NOMO-1 treated with DMSO at 0.1 percent for 48 hours (cell line): ENCODE results near the gene UBE2N.
A peak's percentile ranks its signal among the peaks of the same experiment; 100 is the strongest.
"Not testable (repeated sequence)": the region's sequence is repeated elsewhere in the genome, so short reads cannot be mapped to it uniquely, and the experiment has no call there.

Experiments used
- DNase-seq: peaks from one replicate; lab custom pipeline; 2025; ENCODE audit not compliant: unreplicated experiment; lab: John Stamatoyannopoulos, UW

The UBE2N gene

GRCh38 chr12:93447555-93448290 lies 6.0 kb upstream of the UBE2N start:
- no peak for DNase-seq

- DNase-seq: no peak
Measured at GRCh38 chr12:93443576-93443975, 1.8 kb upstream of the UBE2N start.

DNA sequence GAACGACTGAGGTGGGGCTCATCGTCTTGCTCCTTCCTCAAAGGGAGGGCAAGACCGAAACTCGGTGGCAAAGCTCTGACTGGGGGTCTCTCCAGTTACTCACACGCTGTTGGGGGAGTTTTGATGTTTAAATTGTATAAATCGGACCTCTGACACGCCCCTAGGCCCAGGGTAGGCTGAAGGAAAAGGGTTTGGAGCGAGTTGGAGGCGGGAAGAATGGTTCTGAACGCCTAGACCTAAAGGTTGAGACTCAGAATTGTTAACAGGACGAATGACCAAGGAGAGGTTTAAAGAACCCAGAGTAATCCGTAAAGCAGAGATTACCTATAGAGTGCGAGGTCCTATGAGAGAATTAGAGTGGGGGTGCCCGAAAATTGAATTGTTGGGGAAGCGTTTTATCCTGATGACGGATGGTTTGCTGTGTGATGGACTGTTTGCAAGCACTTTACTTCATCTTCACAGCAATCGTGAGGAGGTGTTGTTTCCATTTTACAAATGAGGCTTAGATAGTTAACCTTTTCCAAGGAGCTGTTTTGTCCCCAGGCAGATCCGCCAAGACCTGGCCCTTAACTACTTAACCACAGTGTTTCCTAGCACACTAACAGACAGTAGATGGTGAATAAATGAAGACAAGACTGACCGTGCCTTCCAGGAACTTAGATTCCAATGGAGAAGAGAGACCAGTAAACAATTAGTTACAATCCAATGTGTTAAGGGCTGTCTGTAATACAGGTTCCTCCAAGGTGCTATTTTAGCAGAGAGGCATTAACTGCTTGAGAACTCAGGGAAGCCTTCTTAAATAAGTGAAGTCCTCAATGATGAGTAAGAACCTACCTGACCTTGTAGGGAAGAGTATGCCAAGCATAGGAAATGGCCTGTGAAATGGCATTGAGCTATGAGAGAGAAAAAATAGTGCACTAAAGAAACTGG lies 929 bp upstream of the UBE2N start:
- no peak for DNase-seq

- no peak for DNase-seq
Measured at GRCh38 chr12:93441081-93441616, 598 bp downstream of the UBE2N start.

GRCh38 chr12:93440043-93440835 lies 1.5 kb downstream of the UBE2N start:
- DNase-seq: no peak

- DNase-seq: no peak
Measured at GRCh38 chr12:93438266-93439050, 3.3 kb downstream of the UBE2N start.

- DNase-seq: peak; percentile 76
Measured at GRCh38 chr12:93434256-93434865, 7.4 kb downstream of the UBE2N start.

DNA sequence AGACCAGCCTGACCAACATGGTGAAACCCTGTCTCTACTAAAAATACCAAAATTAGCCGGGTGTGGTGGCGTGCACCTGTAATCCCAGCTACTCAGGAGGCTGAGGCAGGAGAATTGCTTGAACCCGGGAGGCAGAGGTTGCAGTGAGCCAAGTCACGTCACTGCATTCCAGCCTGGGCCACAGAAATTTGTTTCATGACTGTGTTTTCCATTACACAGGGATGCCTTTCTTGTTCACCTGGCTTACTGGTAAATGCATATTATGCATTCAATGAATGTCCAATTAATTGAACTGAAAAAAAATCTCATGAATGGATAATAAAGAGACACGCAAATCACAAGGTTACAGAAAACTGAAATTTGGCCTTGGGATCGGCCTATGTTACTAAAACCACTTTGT lies 9.7 kb downstream of the UBE2N start:
- DNase-seq: not testable (repeated sequence)

GRCh38 chr12:93430280-93430679 lies 11.5 kb downstream of the UBE2N start:
- no peak for DNase-seq

- DNase-seq: no peak
Measured at GRCh38 chr12:93429852-93430251, 11.9 kb downstream of the UBE2N start.

GRCh38 chr12:93429448-93429847 lies 12.3 kb downstream of the UBE2N start:
- no peak for DNase-seq

- no peak for DNase-seq
Measured at GRCh38 chr12:93427779-93428564, 13.8 kb downstream of the UBE2N start.

GRCh38 chr12:93426412-93426805 lies 15.3 kb downstream of the UBE2N start:
- DNase-seq: no peak

- DNase-seq: no peak
Measured at GRCh38 chr12:93425736-93426411, 15.9 kb downstream of the UBE2N start.

DNA sequence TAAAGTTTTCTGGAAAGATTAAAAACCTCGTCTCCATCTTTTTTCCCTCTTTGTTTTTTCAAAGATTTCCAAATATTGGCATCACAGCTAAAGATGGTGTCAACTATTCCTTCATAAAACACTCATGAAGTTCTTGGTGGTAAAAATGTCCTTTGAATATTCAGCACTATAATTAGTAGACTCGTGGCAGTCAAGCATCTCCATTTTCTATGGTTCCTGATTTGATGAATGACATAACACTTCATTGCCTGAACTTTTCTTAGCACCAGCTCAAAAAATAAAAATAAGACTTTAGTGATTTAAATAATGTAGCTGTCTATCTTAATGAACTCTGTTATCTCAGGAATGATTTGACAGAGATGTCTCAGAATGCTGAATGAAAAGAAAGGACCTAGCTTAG lies 19.7 kb downstream of the UBE2N start:
- DNase-seq: no peak

DNA sequence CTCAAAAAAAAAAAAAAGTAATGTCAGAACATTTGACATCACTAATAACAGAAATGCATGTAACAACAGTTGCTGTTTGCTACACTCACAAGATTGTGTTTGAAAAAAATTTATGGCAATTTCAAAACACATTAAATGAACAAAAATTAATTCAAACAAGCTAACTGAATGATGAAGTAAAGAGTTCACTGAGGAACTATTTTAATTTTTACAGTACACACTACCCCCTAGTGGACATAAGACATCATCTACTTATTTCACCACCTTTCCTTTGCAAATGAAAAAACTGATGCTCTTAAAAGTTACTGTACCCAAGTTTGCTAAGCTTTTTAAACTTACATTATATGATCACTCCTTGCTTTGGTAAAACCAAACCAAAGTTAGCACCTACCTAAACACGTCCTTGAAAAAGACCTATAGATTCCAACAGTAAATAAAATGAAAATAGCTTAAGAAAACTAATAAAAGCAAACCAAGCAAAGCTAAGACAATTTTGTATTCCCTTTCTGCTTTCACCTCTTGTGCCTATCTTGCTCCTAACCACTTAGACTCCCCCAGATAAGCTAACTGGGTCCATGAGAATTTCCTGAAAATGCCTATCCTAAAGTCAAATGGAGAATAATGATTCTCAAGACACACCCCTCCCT lies 22.2 kb downstream of the UBE2N start:
- DNase-seq: peak; percentile 78

GRCh38 chr12:93417967-93418480 lies 23.7 kb downstream of the UBE2N start:
- DNase-seq: no peak
